Activated T-helper 17 cell treated with anti-CD3 and anti-CD28 coated beads, Interleukin-2, amount 50 U/mL, for 72 hours (primary cell): ENCODE measurements around the gene QKI. TPM values are rescaled to one million over a fixed set of nuclear protein-coding genes. Genes with fewer than 3 reads are reported as not detected.

Experiments used
- ATAC-seq: fragments of 150-1000 bp; cut with Tn5 transposase; replicated peaks from 2 replicates; pipeline ENCODE4 v1.10.0; 2021; ENCODE audit warnings: mild to moderate bottlenecking, moderate library complexity
- H3K27ac Mint-ChIP-seq: one replicate; pipeline ENCODE4 v1.8.0; 2022; ENCODE audit warnings: mixed read lengths
- H3K27me3 Mint-ChIP-seq: one replicate; pipeline ENCODE4 v1.8.0; 2022; ENCODE audit warnings: mixed read lengths
- H3K36me3 Mint-ChIP-seq: one replicate; pipeline ENCODE4 v1.8.0; 2022; ENCODE audit warnings: low read depth, mild to moderate bottlenecking, mixed read lengths
- H3K4me1 Mint-ChIP-seq: one replicate; pipeline ENCODE4 v1.8.0; 2022; ENCODE audit warnings: mixed read lengths
- H3K4me3 Mint-ChIP-seq: one replicate; pipeline ENCODE4 v1.8.0; 2022; ENCODE audit warnings: mild to moderate bottlenecking, mixed read lengths
- H3K9me3 Mint-ChIP-seq: one replicate; pipeline ENCODE4 v1.8.0; 2022; ENCODE audit warnings: mixed read lengths
- total RNA-seq, 2 donors: library from RNA; stranded (reverse); gene quantifications; one replicate each; pipeline ENCODE4 v1.2.3, GENCODE V29; 2022

Gene QKI
- total RNA-seq, 2 donors from 2014 or later: 41.3 to 49.0 TPM

GRCh38 chr6:163489584-163489983 lies 75.1 kb downstream of the QKI start:
- no peaks in the 10 kb centered on the region for H3K9me3 Mint-ChIP-seq
- H3K4me3 Mint-ChIP-seq: no peak overlapping the region
- ATAC-seq: no peak
- no peaks in the 10 kb centered on the region for H3K27me3 Mint-ChIP-seq
- peaks cover 26% of the 10 kb centered on the region for H3K4me1 Mint-ChIP-seq
- no peak overlapping the region for H3K27ac Mint-ChIP-seq
- H3K36me3 Mint-ChIP-seq: no peaks in the 10 kb centered on the region

- ATAC-seq: peak; percentile 43
- Mint-ChIP-seq H3K4me1 (peaks cover 18% of the 10 kb centered on the region), H3K9me3 (no peaks in the 10 kb centered on the region), H3K27ac (no peak overlapping the region), H3K36me3 (no peaks in the 10 kb centered on the region), H3K4me3 (peak overlapping the region; percentile 34), H3K27me3 (no peaks in the 10 kb centered on the region)
These were observed 76.5 kb downstream of the QKI start for GRCh38 chr6:163490826-163491577.

GRCh38 chr6:163491737-163492300 lies 77.3 kb downstream of the QKI start:
- no peak for ATAC-seq
- no peak overlapping the region for H3K27ac Mint-ChIP-seq
- H3K9me3 Mint-ChIP-seq: no peaks in the 10 kb centered on the region
- H3K36me3 Mint-ChIP-seq: no peaks in the 10 kb centered on the region
- H3K27me3 Mint-ChIP-seq: no peaks in the 10 kb centered on the region
- peaks cover 18% of the 10 kb centered on the region for H3K4me1 Mint-ChIP-seq
- H3K4me3 Mint-ChIP-seq: no peak overlapping the region

GRCh38 chr6:163494279-163494727 lies 79.8 kb downstream of the QKI start:
- no peak overlapping the region for H3K4me3 Mint-ChIP-seq
- H3K4me1 Mint-ChIP-seq: peaks cover 10% of the 10 kb centered on the region
- no peaks in the 10 kb centered on the region for H3K36me3 Mint-ChIP-seq
- no peaks in the 10 kb centered on the region for H3K9me3 Mint-ChIP-seq
- ATAC-seq: peak; percentile 42
- no peak overlapping the region for H3K27ac Mint-ChIP-seq
- no peaks in the 10 kb centered on the region for H3K27me3 Mint-ChIP-seq

GRCh38 chr6:163496205-163496604 lies 81.7 kb downstream of the QKI start:
- H3K4me1 Mint-ChIP-seq: no peaks in the 10 kb centered on the region
- no peak for ATAC-seq
- no peaks in the 10 kb centered on the region for H3K9me3 Mint-ChIP-seq
- H3K4me3 Mint-ChIP-seq: no peak overlapping the region
- no peaks in the 10 kb centered on the region for H3K36me3 Mint-ChIP-seq
- no peak overlapping the region for H3K27ac Mint-ChIP-seq
- no peaks in the 10 kb centered on the region for H3K27me3 Mint-ChIP-seq

- H3K27me3 Mint-ChIP-seq: no peaks in the 10 kb centered on the region
- H3K4me1 Mint-ChIP-seq: peaks cover 3% of the 10 kb centered on the region
- peaks cover 8% of the 10 kb centered on the region for H3K9me3 Mint-ChIP-seq
- H3K36me3 Mint-ChIP-seq: peaks cover 7% of the 10 kb centered on the region
- H3K27ac Mint-ChIP-seq: no peak overlapping the region
- no peak overlapping the region for H3K4me3 Mint-ChIP-seq
- no peak for ATAC-seq
These were observed 85.6 kb downstream of the QKI start for GRCh38 chr6:163500105-163500504.

- Mint-ChIP-seq H3K4me1 (peaks cover 3% of the 10 kb centered on the region), H3K27ac (no peak overlapping the region), H3K4me3 (no peak overlapping the region), H3K36me3 (peaks cover 12% of the 10 kb centered on the region), H3K9me3 (peaks cover 11% of the 10 kb centered on the region), H3K27me3 (no peaks in the 10 kb centered on the region)
- no peak for ATAC-seq
These were observed 86.5 kb downstream of the QKI start for GRCh38 chr6:163501026-163501425.

GRCh38 chr6:163501439-163501838 lies 86.9 kb downstream of the QKI start:
- Mint-ChIP-seq H3K36me3 (peaks cover 12% of the 10 kb centered on the region), H3K9me3 (peaks cover 11% of the 10 kb centered on the region), H3K27me3 (no peaks in the 10 kb centered on the region), H3K4me3 (no peak overlapping the region), H3K4me1 (peaks cover 3% of the 10 kb centered on the region), H3K27ac (no peak overlapping the region)
- no peak for ATAC-seq

GRCh38 chr6:163504984-163505640 lies 90.6 kb downstream of the QKI start:
- Mint-ChIP-seq H3K36me3 (peaks cover 19% of the 10 kb centered on the region), H3K27ac (no peak overlapping the region), H3K4me3 (no peak overlapping the region), H3K9me3 (peaks cover 11% of the 10 kb centered on the region), H3K4me1 (peaks cover 3% of the 10 kb centered on the region), H3K27me3 (no peaks in the 10 kb centered on the region)
- ATAC-seq: no peak

- H3K9me3 Mint-ChIP-seq: peaks cover 11% of the 10 kb centered on the region
- H3K4me3 Mint-ChIP-seq: no peak overlapping the region
- H3K36me3 Mint-ChIP-seq: peaks cover 19% of the 10 kb centered on the region
- ATAC-seq: no peak
- peaks cover 3% of the 10 kb centered on the region for H3K4me1 Mint-ChIP-seq
- H3K27me3 Mint-ChIP-seq: no peaks in the 10 kb centered on the region
- H3K27ac Mint-ChIP-seq: no peak overlapping the region
These were observed 93.4 kb downstream of the QKI start for GRCh38 chr6:163507965-163508364.

GRCh38 chr6:163513003-163513402 lies 98.5 kb downstream of the QKI start:
- ATAC-seq: no peak
- H3K27ac Mint-ChIP-seq: no peak overlapping the region
- no peak overlapping the region for H3K4me3 Mint-ChIP-seq
- H3K9me3 Mint-ChIP-seq: no peaks in the 10 kb centered on the region
- peaks cover 2% of the 10 kb centered on the region for H3K4me1 Mint-ChIP-seq
- no peaks in the 10 kb centered on the region for H3K27me3 Mint-ChIP-seq
- peaks cover 3% of the 10 kb centered on the region for H3K36me3 Mint-ChIP-seq

- Mint-ChIP-seq H3K27ac (no peak overlapping the region), H3K9me3 (no peaks in the 10 kb centered on the region), H3K4me3 (no peak overlapping the region), H3K36me3 (no peaks in the 10 kb centered on the region), H3K27me3 (no peaks in the 10 kb centered on the region), H3K4me1 (peaks cover 5% of the 10 kb centered on the region)
- ATAC-seq: no peak
These were observed 99.2 kb downstream of the QKI start for GRCh38 chr6:163513570-163514166.

- H3K27me3 Mint-ChIP-seq: no peaks in the 10 kb centered on the region
- H3K9me3 Mint-ChIP-seq: no peaks in the 10 kb centered on the region
- no peaks in the 10 kb centered on the region for H3K36me3 Mint-ChIP-seq
These were observed 102.4 kb downstream of the QKI start for GRCh38 chr6:163516908-163517307.

GRCh38 chr6:163520956-163521355 lies 106.4 kb downstream of the QKI start:
- no peak overlapping the region for H3K27ac Mint-ChIP-seq
- peaks cover 13% of the 10 kb centered on the region for H3K36me3 Mint-ChIP-seq
- H3K9me3 Mint-ChIP-seq: no peaks in the 10 kb centered on the region
- H3K4me3 Mint-ChIP-seq: no peak overlapping the region
- ATAC-seq: no peak
- peaks cover 11% of the 10 kb centered on the region for H3K4me1 Mint-ChIP-seq
- H3K27me3 Mint-ChIP-seq: no peaks in the 10 kb centered on the region

More at GRCh38 chr6:163516908-163517307, 102.4 kb downstream of the QKI start:
- H3K4me1 Mint-ChIP-seq: peaks cover 11% of the 10 kb centered on the region
- H3K27ac Mint-ChIP-seq: no peak overlapping the region
- no peak for ATAC-seq
- H3K4me3 Mint-ChIP-seq: no peak overlapping the region
